ENCODE measurements around the gene CEACAM21.

DNA sequence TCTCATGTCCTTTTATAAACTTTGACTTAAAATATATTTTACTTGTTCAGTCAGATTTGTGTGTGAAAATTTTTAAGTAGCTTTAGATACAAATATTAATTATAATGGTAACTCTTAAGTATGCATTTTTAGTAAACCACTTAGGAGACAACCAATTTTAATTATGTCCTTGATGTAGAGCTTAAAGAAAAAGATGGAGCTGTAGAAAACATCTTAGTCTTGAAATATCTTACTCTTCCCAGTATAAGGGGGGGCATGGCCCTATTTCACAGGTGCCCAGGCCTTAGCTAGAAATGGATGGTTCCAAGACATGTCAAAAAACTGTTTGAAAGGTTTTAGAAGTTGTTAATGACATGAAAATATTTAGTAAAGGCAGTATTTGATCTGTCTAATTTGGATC lies 43.4 kb upstream of the CEACAM21 start:
- TF ChIP-seq, protein P1, sequence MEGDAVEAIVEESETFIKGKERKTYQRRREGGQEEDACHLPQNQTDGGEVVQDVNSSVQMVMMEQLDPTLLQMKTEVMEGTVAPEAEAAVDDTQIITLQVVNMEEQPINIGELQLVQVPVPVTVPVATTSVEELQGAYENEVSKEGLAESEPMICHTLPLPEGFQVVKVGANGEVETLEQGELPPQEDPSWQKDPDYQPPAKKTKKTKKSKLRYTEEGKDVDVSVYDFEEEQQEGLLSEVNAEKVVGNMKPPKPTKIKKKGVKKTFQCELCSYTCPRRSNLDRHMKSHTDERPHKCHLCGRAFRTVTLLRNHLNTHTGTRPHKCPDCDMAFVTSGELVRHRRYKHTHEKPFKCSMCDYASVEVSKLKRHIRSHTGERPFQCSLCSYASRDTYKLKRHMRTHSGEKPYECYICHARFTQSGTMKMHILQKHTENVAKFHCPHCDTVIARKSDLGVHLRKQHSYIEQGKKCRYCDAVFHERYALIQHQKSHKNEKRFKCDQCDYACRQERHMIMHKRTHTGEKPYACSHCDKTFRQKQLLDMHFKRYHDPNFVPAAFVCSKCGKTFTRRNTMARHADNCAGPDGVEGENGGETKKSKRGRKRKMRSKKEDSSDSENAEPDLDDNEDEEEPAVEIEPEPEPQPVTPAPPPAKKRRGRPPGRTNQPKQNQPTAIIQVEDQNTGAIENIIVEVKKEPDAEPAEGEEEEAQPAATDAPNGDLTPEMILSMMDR (IDR thresholded peaks at IDR 0.05): no peak
- no peak for TF ChIP-seq ZFX (IDR thresholded peaks at IDR 0.05; ENCODE audit: borderline replicate concordance)
